BJ (cell line): Measurements from ENCODE around the gene ABCC2. TPM values are rescaled to one million over a fixed set of nuclear protein-coding genes. Genes with fewer than 3 reads are reported as not detected.

Experiments used
- CTCF ChIA-PET: fragments of 350-600 bp; formaldehyde crosslinking; extraction: SDS; loops from one replicate; lab custom pipeline; 2021; ENCODE audit warnings: antibody characterized with exemption, inconsistent platforms; lab: Yijun Ruan, JAX
- POLR2A ChIA-PET: fragments of 300-600 bp; sonication (Branson Sonifier 250); formaldehyde crosslinking; extraction: SDS; loops from one replicate; lab custom pipeline; 2021; ENCODE audit warnings: antibody characterized with exemption; lab: Charles Lee
- DNase-seq: peaks from one replicate; pipeline ENCODE4 v3.0.0-alpha.2; 2011; ENCODE audit warnings: low read depth
- H3K27me3 ChIP-seq: 2 replicates; pipeline ENCODE4 v1.6.0; 2011; ENCODE audit warnings: low read length; ENCODE audit not compliant: control insufficient read depth, insufficient read depth
- H3K36me3 ChIP-seq: 2 replicates; pipeline ENCODE4 v1.5.1; 2011; ENCODE audit warnings: low read length; ENCODE audit not compliant: control insufficient read depth, insufficient read depth
- H3K4me3 ChIP-seq: 2 replicates; pipeline ENCODE4 v1.5.1; 2011; ENCODE audit warnings: low read depth, mild to moderate bottlenecking, control low read depth, low read length
- polyA plus RNA-seq: library from polyadenylated mRNA; depleted of rRNA; stranded (reverse); fragments of >200 nt; gene quantifications from 2 replicates; pipeline ENCODE4 v1.2.3, GENCODE V29; 2011
- TF ChIP-seq, protein P1 (sequence below): IDR thresholded peaks from 2 replicates; pipeline ENCODE4 v1.5.1; 2011; ENCODE audit warnings: low read depth, mild to moderate bottlenecking, control low read depth, inconsistent platforms, low read length, moderate library complexity; ENCODE audit not compliant: insufficient read depth

The ABCC2 gene
- polyA plus RNA-seq, 1 experiment = 0.23 TPM

DNA sequence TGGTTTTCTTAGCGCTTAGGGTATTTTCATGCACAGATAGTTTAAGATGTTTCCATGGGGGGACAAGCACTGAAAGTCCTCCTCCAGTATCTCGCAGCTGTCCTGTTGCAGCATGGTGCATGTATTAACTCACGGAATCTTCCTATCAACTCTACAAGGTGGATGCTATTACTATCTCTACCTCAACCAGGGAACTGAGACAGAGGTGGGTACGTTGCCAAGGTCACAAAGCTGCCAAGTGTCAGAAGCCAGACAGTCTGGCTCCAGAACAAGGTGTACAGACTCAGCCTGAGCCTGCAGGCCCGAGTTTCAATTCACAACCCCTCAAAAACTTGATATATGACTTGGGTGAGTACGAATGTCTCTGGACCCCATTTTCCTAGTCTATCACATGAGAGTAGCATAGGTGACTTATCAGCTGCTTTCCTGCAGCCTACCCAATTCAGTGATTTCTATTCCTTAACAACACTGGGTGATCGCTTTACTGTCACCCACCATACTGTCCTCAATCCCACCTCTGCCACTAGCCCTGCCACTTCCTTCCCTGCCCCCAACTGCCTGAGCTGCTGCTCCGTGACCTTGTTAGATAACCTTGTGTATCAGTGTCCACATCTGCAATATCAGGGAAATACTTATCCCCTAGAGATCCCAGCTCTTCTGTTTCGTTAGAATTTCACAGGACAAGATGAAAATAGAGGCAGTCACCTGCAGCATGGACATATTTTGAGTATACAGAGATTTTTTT is 92.1 kb downstream of the ABCC2 start:
- ChIA-PET CTCF (interaction anchor here (0.7 to 1.0 kb wide), 3 partner anchors 29 to 135 kb away, joined by 3 read pairs; partner anchors contain the start of gene DNMBP), POLR2A (no interaction called here)
- peaks cover 21% of the 10 kb centered on the region for H3K36me3 ChIP-seq
- no peak overlapping the region for H3K4me3 ChIP-seq
- TF ChIP-seq, protein P1, sequence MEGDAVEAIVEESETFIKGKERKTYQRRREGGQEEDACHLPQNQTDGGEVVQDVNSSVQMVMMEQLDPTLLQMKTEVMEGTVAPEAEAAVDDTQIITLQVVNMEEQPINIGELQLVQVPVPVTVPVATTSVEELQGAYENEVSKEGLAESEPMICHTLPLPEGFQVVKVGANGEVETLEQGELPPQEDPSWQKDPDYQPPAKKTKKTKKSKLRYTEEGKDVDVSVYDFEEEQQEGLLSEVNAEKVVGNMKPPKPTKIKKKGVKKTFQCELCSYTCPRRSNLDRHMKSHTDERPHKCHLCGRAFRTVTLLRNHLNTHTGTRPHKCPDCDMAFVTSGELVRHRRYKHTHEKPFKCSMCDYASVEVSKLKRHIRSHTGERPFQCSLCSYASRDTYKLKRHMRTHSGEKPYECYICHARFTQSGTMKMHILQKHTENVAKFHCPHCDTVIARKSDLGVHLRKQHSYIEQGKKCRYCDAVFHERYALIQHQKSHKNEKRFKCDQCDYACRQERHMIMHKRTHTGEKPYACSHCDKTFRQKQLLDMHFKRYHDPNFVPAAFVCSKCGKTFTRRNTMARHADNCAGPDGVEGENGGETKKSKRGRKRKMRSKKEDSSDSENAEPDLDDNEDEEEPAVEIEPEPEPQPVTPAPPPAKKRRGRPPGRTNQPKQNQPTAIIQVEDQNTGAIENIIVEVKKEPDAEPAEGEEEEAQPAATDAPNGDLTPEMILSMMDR = no peak
- no peaks in the 10 kb centered on the region for H3K27me3 ChIP-seq
- DNase-seq = no peak

DNA sequence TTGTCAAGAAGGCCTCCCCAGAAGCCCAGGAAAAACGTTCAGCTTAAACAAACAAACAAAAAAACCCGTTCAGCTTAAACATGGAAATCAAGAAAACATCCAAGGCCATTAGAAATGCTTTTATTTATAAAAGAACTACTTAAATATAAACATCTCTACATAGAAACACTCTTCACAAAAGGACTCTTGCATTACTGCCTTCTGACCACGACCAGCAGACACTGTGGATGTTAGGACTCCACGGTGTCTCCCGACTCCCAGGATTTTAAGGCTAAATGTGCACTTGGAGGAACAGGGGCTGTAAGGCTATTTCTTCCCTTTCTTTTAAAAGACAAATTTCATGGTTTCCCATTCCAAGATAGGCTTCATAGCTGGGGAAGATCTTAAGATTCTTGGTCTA is 93.0 kb downstream of the ABCC2 start:
- ChIA-PET CTCF (interaction anchor here (0.8 to 0.9 kb wide), 2 partner anchors 9 to 134 kb away, joined by 3 read pairs; partner anchors contain the start of gene DNMBP), POLR2A (no interaction called here)
- Histone ChIP-seq H3K27me3 (no peaks in the 10 kb centered on the region), H3K4me3 (no peak overlapping the region), H3K36me3 (peaks cover 29% of the 10 kb centered on the region)
- TF ChIP-seq, protein P1 = no peak
- no peak for DNase-seq

DNA sequence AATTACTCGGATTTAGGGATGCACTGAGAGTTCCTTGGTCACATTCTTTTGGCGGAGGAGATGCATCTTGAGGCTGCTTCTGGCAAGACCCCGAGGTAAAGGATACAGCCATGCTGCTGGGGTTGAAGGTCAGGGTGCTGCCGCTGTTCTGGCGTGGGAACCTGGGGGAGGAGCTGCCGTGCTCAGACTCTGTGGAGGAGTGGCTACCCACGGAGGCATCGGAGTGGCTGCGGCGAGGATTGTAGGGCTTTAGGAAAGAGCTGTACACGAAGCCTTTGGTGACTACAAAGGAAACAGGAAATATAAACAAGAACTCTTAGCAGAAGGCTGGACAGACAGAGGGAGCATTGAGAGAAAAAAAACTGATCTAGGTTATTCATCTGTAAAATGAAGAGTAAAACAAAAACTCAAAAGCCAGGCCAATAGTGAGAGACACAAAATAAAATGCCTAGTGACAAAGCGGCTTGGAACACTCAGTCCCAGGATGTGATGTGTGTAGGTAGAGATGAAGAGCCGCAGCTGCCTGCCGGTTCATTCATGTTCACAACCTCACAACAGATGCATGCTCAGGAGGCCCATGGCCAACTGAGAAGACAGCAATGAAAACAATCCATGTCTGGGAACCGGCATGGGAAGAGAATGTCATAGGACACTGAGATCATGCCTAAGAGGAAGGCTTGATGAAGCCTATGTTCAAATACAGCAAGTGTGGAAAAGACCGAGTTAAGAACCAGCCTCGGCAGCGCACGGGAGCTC is 97.8 kb downstream of the ABCC2 start:
- H3K36me3 ChIP-seq = peaks cover 41% of the 10 kb centered on the region
- H3K27me3 ChIP-seq = no peaks in the 10 kb centered on the region
- no peak for DNase-seq
- no peak overlapping the region for H3K4me3 ChIP-seq
- POLR2A ChIA-PET = no interaction called here
- CTCF ChIA-PET = interaction anchor here (1.0 kb wide), 1 partner anchor 21 kb away, joined by 3 read pairs; no protein-coding TSS in a partner anchor
- TF ChIP-seq, protein P1 = no peak

DNA sequence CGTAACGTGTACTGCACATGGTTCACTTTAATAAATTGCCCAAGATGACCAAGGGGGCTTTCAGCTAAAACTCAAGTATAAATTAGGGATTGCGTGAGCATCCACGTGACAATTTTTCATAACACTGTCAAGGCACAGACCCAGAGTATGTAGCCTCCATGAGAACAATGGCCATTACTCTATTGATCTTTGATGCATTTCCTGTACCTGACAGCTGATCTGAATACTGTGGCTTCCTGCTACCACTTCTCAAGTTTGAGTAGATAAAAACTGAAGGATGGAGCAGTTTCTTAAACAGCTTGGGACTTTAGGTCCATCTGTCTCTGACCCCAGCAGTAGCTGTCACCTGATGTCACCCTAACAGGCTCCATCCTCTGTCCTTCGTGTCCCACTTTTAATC is 98.9 kb downstream of the ABCC2 start:
- CTCF ChIA-PET = interaction anchor here (1.0 kb wide), 2 partner anchors 22 to 128 kb away, joined by 3 read pairs; partner anchors contain the start of gene DNMBP
- POLR2A ChIA-PET = no interaction called here
- no peaks in the 10 kb centered on the region for H3K27me3 ChIP-seq
- TF ChIP-seq, protein P1 = no peak
- H3K4me3 ChIP-seq = no peak overlapping the region
- no peak for DNase-seq
- H3K36me3 ChIP-seq = peaks cover 49% of the 10 kb centered on the region

DNA sequence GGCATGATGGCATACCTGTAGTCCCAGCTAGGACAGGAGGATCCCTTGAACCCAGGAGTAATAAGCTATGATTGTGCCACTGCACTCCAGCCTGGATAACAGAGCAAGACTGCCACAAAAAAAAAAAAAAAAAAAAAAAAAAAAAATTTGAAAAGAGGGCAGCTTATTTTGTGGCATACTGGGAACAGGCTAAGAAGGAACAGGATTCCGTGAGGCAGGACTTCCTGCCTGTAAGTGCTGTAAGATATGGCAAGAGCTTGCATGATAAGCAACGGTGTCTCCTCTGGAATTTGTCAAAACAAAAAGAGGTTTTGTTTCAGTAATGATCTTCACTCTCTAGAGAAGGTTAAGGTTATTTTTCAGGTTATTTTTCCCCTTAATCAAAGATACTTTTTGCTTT is 101.1 kb downstream of the ABCC2 start:
- Histone ChIP-seq H3K4me3 (no peak overlapping the region), H3K36me3 (peaks cover 39% of the 10 kb centered on the region), H3K27me3 (no peaks in the 10 kb centered on the region)
- TF ChIP-seq, protein P1 = no peak
- POLR2A ChIA-PET = no interaction called here
- DNase-seq = no peak
- CTCF ChIA-PET = interaction anchor here (1.3 kb wide), 1 partner anchor 33 kb away, joined by 3 read pairs; no protein-coding TSS in a partner anchor
